ENCODE results near the gene MAML3.
A peak's percentile ranks its signal among the peaks of the same experiment; 100 is the strongest.

Gene MAML3

DNA sequence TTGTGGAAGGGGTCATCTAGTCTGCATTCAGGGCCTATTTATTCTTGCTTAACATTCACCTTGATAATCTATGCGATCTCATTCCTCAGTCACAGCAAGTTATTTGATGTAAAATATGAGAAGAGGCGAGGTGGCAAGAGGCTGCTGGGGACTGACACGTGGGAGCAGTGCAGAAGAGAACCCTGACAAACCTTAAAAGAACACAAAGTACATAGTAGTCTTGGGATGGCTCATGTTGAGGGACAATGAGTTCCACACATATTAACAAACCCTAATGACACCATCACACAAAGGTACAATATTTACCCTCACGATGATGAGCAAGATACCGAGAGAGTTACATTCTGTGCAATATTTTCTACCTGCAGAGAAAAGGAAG, 57.5 kb downstream of the MAML3 start:
- H3K79me2 ChIP-seq (ENCODE audit: insufficient read depth, low read length), result no peaks in the 10 kb centered on the region
- H3K27ac ChIP-seq (ENCODE audit: low read depth, low read length, poor library complexity, severe bottlenecking), result peak overlapping the region; percentile 40
- H3K4me1 ChIP-seq (ENCODE audit: insufficient read depth, low read length, severe bottlenecking), result peaks cover 57% of the 10 kb centered on the region
- H3K4me2 ChIP-seq (ENCODE audit: low read length), result peak overlapping the region; percentile 55; the same call in 1 of the 2 replicates
- H3F3A ChIP-seq (ENCODE audit: insufficient read depth, low read length), result no peaks in the 10 kb centered on the region
- TF ChIP-seq, protein P1, sequence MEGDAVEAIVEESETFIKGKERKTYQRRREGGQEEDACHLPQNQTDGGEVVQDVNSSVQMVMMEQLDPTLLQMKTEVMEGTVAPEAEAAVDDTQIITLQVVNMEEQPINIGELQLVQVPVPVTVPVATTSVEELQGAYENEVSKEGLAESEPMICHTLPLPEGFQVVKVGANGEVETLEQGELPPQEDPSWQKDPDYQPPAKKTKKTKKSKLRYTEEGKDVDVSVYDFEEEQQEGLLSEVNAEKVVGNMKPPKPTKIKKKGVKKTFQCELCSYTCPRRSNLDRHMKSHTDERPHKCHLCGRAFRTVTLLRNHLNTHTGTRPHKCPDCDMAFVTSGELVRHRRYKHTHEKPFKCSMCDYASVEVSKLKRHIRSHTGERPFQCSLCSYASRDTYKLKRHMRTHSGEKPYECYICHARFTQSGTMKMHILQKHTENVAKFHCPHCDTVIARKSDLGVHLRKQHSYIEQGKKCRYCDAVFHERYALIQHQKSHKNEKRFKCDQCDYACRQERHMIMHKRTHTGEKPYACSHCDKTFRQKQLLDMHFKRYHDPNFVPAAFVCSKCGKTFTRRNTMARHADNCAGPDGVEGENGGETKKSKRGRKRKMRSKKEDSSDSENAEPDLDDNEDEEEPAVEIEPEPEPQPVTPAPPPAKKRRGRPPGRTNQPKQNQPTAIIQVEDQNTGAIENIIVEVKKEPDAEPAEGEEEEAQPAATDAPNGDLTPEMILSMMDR (IDR thresholded peaks at IDR 0.05; ENCODE audit: low read length), result no peak
- no peak for TF ChIP-seq EZH2 (IDR thresholded peaks at IDR 0.05; ENCODE audit: borderline replicate concordance, low read length)
- H3K9ac ChIP-seq (ENCODE audit: low read length), result no peak overlapping the region
- H3K36me3 ChIP-seq (ENCODE audit: insufficient read depth, low read length), result no peaks in the 10 kb centered on the region
- H3K27me3 ChIP-seq (ENCODE audit: insufficient read depth, low read length), result no peaks in the 10 kb centered on the region
- no peak overlapping the region for H3K4me3 ChIP-seq (ENCODE audit: low read depth, low read length, poor library complexity, severe bottlenecking)
- no peaks in the 10 kb centered on the region for H3K9me2 ChIP-seq (ENCODE audit: low read depth, low read length)
- H2AFZ ChIP-seq (ENCODE audit: low read length), result no peak overlapping the region
- no peaks in the 10 kb centered on the region for H3K9me3 ChIP-seq (ENCODE audit: low read length)
- H4K20me1 ChIP-seq (ENCODE audit: insufficient read depth, low read length), result no peaks in the 10 kb centered on the region

DNA sequence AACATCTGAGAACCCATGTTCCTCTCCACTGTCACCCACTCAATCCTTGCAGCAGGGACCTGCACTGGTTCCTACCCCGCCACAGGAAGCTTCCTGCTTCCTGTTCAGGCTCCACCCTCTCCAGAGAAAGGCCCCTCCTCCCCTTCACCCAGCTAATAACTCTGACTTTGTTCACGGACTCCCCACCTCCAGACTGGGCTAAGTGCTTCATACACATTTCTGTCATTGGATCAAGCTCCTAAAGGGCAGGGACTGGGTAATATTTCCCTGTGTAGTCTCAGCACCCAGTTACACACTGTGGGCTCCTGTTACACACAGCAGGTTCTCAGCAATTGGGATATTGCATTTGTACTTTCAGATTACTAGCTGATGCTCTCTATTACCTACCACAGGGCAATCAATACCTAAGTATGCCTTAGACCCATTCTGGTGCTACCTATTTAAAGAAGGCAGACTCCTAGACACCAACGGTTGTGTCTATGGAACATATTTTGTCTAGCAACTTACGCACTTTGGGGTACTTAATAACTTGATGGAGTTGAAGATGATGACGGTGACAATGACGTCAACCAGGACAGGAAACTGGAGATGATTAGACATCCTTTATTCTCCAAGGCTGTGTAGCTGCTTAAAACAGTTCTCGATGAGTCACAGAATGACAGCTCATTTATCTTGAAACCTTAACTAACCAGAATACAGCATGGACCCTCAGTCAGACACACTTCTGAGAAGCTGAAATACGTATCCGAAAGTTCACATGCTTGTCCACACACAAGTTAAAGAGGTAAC, 58.1 kb downstream of the MAML3 start:
- no peaks in the 10 kb centered on the region for H3K79me2 ChIP-seq (ENCODE audit: insufficient read depth, low read length)
- H3F3A ChIP-seq (ENCODE audit: insufficient read depth, low read length), result no peaks in the 10 kb centered on the region
- peak overlapping the region; percentile 40 for H3K27ac ChIP-seq (ENCODE audit: low read depth, low read length, poor library complexity, severe bottlenecking)
- TF ChIP-seq, protein P1 (IDR thresholded peaks at IDR 0.05; ENCODE audit: low read length), result no peak
- TF ChIP-seq EZH2 (IDR thresholded peaks at IDR 0.05; ENCODE audit: borderline replicate concordance, low read length), result no peak
- no peaks in the 10 kb centered on the region for H3K9me2 ChIP-seq (ENCODE audit: low read depth, low read length)
- no peaks in the 10 kb centered on the region for H3K36me3 ChIP-seq (ENCODE audit: insufficient read depth, low read length)
- no peaks in the 10 kb centered on the region for H3K9me3 ChIP-seq (ENCODE audit: low read length)
- H3K4me3 ChIP-seq (ENCODE audit: low read depth, low read length, poor library complexity, severe bottlenecking), result peak overlapping the region; percentile 36
- H2AFZ ChIP-seq (ENCODE audit: low read length), result 0 out of 2 replicates have a peak overlapping the region, but pooled peaks have one; percentile 42
- H3K4me2 ChIP-seq (ENCODE audit: low read length), result peak overlapping the region; percentile 55
- peaks cover 57% of the 10 kb centered on the region for H3K4me1 ChIP-seq (ENCODE audit: insufficient read depth, low read length, severe bottlenecking)
- no peaks in the 10 kb centered on the region for H3K27me3 ChIP-seq (ENCODE audit: insufficient read depth, low read length)
- no peak overlapping the region for H3K9ac ChIP-seq (ENCODE audit: low read length)
- no peaks in the 10 kb centered on the region for H4K20me1 ChIP-seq (ENCODE audit: insufficient read depth, low read length)

DNA sequence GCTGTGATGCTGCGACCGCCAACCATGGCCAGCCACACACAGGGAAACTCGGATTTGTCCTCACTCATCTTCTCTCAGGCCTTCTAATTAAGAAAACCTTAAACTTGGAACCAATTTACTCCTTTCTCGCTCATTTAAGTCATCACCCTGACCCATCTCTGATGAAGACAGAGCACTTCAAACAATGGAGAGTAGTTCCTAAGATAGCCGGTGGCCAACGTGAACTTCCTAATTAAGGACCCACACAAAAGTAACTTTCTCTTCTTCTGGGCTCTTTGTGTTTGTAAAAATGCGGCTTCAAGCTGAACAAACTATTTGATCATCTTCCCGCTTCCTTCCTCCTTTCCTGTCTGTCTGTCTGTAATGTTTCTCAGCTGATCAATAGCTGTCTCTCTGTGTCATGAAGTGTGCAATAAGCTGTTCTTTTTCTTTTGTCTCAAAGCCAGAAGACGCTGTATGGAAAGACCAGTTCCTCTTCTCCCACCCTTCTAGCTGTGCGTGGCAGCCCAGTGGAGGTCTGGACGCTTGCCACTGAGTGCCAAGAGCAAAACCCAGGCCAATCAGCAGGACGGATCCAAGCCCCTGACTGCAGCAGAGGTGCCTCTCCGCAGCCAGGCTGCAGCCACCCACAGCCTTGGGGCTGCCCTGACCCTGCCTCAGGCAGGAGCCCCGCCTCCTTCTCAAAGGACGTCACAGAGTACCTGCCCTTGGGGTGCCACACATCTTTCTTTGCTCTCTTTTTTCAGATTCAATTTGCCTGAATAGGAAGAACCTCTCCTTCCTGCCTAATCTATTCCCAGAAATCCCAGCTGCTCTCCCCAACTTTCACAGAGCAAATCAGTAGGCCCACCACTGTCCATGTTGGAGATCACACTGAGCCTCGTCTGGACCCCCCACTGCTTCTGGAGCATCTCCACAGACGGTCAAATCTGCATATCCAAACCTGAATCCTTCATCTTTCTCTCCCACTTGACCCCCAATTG, 59.3 kb downstream of the MAML3 start:
- Histone ChIP-seq H4K20me1 (ENCODE audit: insufficient read depth, low read length) (no peaks in the 10 kb centered on the region), H3K36me3 (ENCODE audit: insufficient read depth, low read length) (no peaks in the 10 kb centered on the region), H3K9ac (ENCODE audit: low read length) (no peak overlapping the region), H3K4me1 (ENCODE audit: insufficient read depth, low read length, severe bottlenecking) (peaks cover 50% of the 10 kb centered on the region), H3K9me2 (ENCODE audit: low read depth, low read length) (no peaks in the 10 kb centered on the region), H3F3A (ENCODE audit: insufficient read depth, low read length) (no peaks in the 10 kb centered on the region), H2AFZ (ENCODE audit: low read length) (no peak overlapping the region), H3K4me2 (ENCODE audit: low read length) (peak overlapping the region; percentile 55; the same call in 1 of the 2 replicates), H3K79me2 (ENCODE audit: insufficient read depth, low read length) (no peaks in the 10 kb centered on the region), H3K4me3 (ENCODE audit: low read depth, low read length, poor library complexity, severe bottlenecking) (peak overlapping the region; percentile 36), H3K27me3 (ENCODE audit: insufficient read depth, low read length) (no peaks in the 10 kb centered on the region), H3K9me3 (ENCODE audit: low read length) (no peaks in the 10 kb centered on the region), H3K27ac (ENCODE audit: low read depth, low read length, poor library complexity, severe bottlenecking) (no peak overlapping the region)
- no peak for TF ChIP-seq EZH2 (IDR thresholded peaks at IDR 0.05; ENCODE audit: borderline replicate concordance, low read length)
- TF ChIP-seq, protein P1 (IDR thresholded peaks at IDR 0.05; ENCODE audit: low read length), result no peak
